T-helper 1 cell treated with Interleukin-12 subunit alpha and Interleukin-12 subunit beta and Interleukin-4 antibody, amounts not matched to agents 30 ng/mL and 1 ng/mL, for 36 hours (primary cell): Measurements from ENCODE around the gene EMCN. TPM values are rescaled to one million over a fixed set of nuclear protein-coding genes. Genes with fewer than 3 reads are reported as not detected.

Experiments
- intact Hi-C: fragments of 100-400 bp; cut with micrococcal nuclease; formaldehyde crosslinking; loops from one replicate; pipeline ENCODE4 v1.15.1; 2024
- total RNA-seq: library from RNA; stranded (reverse); gene quantifications from 2 replicates; pipeline ENCODE4 v1.2.3, GENCODE V29; 2022

Gene EMCN
- total RNA-seq, 1 donor from 2014 or later, result not detected

DNA sequence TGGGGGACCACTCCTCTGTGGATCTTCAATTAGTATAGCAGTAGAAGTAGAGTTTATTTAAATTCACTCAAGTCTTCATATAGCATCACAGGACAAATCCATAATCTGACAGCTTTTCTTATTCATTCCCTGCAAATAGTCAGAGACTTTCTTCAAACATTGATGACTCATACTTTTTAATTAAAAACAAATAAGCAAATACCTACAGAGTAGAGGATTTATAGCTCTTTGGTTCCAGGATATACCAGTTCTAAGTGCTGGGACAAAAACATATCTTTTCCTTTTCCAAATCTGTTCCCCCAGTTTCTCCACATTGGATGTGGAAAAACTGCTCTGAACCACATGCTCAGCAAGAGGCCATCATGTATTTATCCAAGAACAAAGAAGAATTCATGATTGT, 24.1 kb downstream of the EMCN start:
- intact Hi-C loops, result no loop called here

DNA sequence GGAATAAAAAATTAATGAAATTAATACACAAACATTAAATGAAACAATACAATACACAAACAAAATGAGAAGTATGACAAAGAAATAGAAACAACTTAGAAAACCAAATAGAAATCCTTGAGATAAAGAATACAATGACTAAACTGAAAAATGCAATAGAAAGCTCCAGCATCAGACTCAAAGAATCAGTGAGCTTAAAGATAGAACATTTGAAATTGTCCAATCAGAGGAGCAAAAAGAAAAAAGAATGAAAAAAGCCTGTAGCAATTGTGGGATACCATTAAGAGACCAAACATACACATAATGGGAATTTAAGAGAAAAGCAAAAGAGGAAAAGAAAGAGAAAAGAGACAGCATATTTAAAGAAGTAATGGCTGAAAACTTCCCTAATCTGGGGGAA, 25.7 kb downstream of the EMCN start:
- intact Hi-C loops, result no loop called here

GRCh38 chr4:100489305-100489704, 28.5 kb downstream of the EMCN start:
- intact Hi-C loops, result no loop called here

GRCh38 chr4:100486496-100486895, 31.3 kb downstream of the EMCN start:
- intact Hi-C loops, result no loop called here

DNA sequence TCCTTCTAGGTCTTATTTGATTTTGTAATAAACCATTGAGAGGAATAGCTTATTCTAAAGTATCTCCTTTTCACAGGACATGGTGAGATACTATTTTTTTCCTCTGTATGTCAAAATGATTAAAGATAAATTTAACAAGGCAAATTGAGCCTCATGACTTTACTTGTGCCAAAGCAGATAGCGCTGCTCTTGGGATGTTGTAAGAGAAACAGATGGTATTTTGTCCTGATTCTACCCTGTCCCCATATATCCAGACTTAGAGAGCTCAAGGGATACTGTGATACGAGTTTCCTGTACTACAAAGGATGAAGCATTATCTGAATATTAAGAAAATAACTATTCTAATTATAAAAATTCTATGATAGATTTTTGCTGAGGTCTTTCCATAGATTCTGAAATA, 34.0 kb downstream of the EMCN start:
- intact Hi-C loops, result no loop called here

DNA sequence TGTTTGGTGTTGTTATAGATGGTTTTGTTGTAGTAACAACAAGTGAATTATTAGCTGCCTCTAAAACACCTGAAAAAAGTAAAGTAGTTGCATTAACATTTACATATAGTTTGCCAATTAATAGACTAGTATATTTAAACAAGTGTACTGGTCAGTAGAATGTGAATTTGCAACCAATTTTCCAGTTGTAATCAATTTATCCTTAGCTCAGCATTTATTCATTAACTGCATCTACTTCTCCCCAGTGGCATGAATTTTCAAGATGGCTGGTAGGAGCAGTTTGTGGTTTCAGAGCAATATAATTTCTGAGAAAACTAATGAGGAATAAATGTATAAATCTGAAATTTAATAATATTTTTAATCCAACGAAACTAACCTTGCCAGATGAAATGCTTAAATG, 37.9 kb downstream of the EMCN start:
- intact Hi-C loops, result no loop called here

GRCh38 chr4:100469555-100469954, 48.3 kb downstream of the EMCN start:
- intact Hi-C loops, result no loop called here

DNA sequence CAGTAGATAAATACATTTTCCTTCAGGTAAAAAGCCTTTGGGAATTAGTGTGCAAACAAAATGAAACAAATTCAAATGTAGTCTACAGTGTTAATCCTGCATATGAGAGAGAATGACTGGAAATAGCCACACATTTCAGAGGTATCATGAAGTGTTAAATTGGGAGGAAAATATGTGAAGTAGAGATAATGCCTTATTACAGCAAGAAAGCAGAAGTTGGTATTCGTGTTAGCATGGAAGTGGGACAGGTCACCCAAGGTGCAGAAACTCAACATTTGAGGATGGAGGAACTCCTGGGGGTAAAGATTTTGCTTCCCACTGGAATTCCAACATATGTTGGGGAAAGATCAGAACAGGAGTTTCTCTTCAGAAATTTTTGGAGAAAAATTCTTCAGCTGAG, 51.3 kb downstream of the EMCN start:
- intact Hi-C loops, result no loop called here

- intact Hi-C loops, result no loop called here
These were observed 55.8 kb downstream of the EMCN start for GRCh38 chr4:100461807-100462605.

- intact Hi-C loops, result loop anchor here (10.0 kb wide), 1 partner anchor 574 kb away; no protein-coding TSS in a partner anchor
These were observed 67.4 kb downstream of the EMCN start for GRCh38 chr4:100450449-100450848.

DNA sequence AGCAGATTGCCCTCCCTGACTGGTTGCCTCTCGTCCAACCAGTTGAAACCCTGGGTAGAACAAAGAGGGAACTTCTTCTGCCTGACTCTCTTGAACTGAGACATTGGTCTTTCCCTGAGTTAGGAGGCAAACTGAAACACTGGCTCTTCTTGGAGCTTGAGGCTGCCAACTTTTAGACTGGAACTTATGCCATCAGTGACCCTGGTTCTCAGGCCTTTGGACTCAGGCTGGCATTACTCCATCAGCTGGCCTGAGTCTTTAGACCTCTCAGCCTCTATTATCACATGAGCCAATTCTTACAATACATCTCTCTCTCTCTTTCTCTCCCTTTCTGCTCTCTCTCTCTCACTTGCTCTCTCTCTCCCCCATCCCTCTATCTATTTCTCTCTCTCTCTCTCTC, 86.4 kb downstream of the EMCN start:
- intact Hi-C loops, result no loop called here

- intact Hi-C loops, result no loop called here
These were observed 87.4 kb downstream of the EMCN start for GRCh38 chr4:100430451-100430850.

DNA sequence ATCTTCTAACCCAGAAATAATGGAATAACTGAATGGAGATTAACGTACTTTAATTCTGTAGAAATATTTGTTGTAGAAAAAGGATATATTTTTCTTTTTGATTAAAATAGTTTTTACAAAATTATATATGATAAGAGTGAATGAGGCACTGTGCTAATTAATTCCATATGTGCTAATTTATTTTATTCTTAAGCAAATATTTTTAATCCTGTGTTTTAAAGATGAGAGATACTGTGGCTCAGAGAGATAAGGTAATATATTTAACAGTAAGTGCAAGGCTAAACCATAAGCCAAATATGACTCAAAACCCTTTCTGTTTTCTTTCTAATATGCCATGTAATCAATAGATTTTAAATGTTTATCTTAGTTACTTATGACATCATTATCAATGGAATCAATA, 88.2 kb downstream of the EMCN start:
- intact Hi-C loops, result no loop called here

DNA sequence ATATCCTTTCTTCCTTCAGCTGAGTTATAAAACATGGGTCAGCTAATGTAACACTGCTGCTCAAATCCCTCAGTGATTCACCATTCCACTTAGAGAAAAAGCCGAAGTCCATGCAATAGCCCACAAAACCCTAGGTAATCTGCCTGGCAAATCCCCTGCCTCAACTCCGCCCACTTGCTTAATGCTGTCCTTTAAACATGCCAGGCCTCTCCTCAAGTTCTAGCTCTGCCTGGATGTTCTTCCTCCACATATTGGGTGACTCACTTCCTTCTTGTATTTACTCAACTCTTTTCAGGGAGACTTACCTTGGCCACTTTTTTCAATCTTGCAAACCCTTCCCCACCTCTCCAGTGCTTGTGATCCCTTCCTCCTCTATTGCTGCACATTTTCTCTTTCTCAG, 89.8 kb downstream of the EMCN start:
- intact Hi-C loops, result no loop called here

GRCh38 chr4:100424376-100424775, 93.4 kb downstream of the EMCN start:
- intact Hi-C loops, result loop anchor here (5.0 kb wide), 2 partner anchors 743 to 1838 kb away; no protein-coding TSS in a partner anchor

GRCh38 chr4:100422894-100423293, 94.9 kb downstream of the EMCN start:
- intact Hi-C loops, result loop anchor here (5.0 kb wide), 2 partner anchors 744 to 1839 kb away; no protein-coding TSS in a partner anchor

DNA sequence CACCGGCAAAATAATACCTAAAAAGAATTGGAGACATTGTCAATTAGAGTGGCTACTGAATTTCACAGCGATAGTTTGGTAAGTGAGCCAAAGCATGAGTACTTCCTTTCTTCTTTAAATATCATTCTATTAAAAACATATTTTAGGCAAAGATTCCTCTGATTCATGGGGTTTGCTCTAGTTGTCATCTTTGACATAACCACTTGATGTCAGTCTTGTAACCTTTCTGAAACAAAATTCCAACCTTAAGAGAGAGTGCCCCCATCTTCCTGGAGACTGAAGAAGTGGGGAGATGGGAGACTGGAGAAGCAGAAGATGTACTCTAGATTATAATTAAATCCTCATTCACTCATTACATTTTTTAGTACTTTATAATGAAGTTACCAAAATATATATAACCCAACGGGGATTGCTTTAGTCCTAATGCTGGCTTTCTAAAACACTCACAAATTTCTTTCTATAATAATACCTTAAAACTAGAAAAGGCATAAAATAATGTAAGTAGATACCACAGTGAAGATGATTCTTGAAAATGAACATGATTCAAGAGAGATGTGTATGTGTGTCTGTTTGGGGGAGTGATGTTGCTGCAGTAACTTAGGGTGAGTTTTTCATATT, 96.4 kb downstream of the EMCN start:
- intact Hi-C loops, result loop anchor here (1.0 to 5.0 kb wide), 4 partner anchors 746 to 1841 kb away; no protein-coding TSS in a partner anchor

DNA sequence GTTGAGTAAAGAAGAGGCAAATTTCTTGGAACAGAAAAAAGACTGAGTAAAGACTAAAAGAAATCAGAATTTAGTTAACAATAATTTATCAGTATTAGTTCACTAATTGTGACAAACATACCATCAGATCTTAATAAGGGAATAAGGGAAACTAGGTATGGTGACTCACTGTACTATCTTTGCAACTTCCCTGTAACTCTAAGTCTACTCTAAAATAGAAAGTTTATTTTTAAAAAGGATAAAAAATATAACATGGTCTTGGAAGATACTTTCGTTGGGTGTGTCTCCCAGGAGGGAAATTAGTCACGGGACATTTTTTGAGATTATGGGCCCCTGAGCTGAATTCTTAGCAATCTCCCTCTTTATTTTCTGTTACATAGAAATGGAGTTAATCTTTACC, 97.3 kb downstream of the EMCN start:
- intact Hi-C loops, result loop anchor here (2.0 to 5.0 kb wide), 3 partner anchors 747 to 1842 kb away; no protein-coding TSS in a partner anchor

- intact Hi-C loops, result no loop called here
These were observed 100.3 kb downstream of the EMCN start for GRCh38 chr4:100417565-100417964.

DNA sequence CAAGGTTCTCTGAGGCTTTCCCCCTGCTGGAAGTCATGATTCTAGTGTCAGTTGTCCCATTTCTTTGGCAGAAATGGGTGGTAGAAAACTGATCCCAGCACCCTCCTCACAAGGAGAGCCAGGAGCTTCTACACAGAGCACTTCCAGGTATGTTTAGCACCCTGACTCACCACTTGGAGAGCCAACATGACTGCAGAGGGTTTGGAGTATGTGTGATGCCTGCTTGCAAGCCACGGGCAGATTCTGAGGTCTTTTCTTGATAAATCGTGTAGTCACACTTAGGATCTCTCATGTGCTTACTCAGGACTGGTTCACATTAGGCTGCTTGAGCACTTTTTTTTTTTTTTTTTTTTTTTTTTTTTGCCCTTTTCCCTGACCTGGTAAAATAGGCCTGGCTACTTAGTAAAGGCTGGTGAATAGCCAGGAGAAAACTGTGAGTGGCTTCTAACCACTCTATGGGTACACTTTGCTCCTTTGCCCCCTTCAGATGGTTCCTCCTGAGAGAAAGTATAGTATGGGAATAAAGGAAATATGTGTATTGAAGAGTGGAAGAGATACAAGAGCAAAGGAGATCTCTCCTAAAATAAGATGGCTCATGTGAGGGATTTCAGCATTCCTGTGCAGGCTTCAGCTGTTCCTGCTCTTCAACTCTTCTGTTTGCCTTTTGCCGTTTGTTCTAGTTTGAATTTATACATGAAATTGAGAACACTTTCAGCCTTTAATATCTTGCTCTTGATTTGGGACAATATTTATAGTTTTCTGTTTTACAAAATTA, 103.6 kb downstream of the EMCN start:
- intact Hi-C loops, result no loop called here

DNA sequence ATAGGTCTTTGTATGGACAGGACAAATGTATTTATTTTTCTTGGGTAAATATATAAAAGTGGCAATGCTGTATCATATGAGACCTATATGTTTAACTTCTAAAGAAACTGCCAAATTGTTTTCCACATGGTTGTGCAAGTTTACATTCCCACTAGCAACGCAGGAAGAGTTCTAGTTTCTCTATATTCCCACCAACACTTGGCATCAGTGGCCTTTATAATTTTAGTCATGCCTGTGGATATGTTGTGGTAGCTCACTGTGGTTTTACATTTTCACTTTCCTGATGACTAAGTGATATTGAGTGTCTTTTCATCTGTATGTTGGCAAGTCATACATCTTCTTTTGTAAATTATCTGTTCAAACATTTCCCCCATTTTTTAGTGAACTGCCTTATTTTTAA, 126.0 kb downstream of the EMCN start:
- intact Hi-C loops, result no loop called here

DNA sequence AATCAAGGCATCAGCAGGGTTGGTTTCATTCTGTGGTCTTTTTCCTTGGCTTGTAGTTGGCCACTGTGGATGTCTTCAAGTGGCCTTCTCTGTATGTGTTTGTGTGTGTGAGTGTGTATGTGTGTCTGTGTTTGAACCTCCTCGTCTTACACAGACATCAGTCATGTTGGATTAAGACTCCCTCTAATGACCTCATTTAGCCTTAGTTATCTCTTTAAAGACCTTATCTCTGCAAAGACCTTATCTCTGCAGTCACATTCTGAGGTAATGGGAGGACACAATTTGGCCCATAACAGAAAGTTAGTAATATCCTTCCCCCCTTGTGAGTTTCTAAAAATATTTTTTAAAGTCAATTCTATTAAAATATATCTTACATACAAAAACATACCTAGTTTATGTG, 126.7 kb downstream of the EMCN start:
- intact Hi-C loops, result no loop called here
